Measurements from ENCODE around the gene GALNT11.
"Not testable (repeated sequence)": the region's sequence is repeated elsewhere in the genome, so short reads cannot be mapped to it uniquely, and the experiment has no call there.

Gene GALNT11
- 35.0 to 49.6 reads per million in 2 donors for total RNA-seq

- DNase-seq = peak; percentile 77 to 91 (median 83)
Measured at GRCh38 chr7:152025077-152025936, at the start of gene GALNT11. TSS of gene GALNT11 (plus strand) at chr7:152025674. CDS start at chr7:152094228, 68,554 bp downstream.

DNA sequence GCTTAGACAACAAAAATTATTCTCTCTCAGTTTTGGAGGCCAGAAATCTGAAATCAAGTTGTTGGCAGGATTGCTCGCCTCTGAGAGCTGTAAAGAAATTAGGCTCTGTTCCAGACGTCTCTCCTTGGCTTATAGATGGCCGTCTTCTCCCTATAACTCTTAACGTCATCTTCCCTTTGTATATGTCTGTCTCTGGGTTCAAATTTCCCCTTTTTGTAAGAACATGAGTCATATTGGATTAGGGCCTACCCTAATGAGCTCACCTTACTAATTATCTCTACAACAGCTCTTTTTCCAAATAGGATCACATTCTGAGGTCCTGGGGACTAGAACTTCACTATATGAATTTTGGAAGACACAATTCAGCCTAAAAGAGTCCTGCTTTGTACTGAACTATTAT is 46.9 kb upstream of the GALNT11 start:
- DNase-seq = no peak

DNA sequence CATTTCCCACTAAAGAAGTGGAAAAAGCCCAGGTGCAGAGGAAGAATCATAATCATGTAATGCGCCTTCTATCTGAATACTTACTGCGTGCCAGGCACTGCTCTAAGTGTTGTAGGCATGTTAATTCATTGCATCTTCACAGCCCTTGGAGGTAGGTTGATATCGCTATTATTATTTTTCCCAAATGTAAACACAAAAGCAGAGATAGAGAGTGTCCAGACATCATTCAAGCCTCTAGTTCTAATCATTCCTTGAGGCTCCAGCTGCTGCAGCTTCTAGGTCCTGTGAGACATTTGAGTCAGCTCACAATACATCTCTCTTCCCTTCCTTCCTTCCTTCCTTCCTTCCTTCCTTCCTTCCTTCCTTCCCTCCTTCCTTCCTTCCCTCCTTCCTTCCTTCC is 44.3 kb upstream of the GALNT11 start:
- no peak for DNase-seq

DNA sequence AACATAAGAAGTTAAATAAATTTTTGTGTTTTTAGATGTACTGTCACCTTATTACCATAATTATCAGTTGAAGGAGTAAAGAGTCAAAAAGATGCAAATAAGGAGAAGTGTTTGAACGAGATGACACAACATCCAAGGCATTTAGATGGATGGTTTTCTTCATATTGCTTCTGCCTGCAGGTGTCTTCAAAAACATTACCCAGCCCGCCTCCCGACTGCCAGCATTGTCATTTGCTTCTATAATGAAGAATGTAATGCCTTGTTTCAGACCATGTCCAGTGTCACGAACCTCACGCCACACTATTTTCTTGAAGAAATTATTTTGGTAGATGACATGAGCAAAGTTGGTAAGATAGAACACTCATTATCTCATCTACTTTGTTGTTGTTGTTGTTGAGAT is 42.7 kb upstream of the GALNT11 start:
- no peak for DNase-seq

DNA sequence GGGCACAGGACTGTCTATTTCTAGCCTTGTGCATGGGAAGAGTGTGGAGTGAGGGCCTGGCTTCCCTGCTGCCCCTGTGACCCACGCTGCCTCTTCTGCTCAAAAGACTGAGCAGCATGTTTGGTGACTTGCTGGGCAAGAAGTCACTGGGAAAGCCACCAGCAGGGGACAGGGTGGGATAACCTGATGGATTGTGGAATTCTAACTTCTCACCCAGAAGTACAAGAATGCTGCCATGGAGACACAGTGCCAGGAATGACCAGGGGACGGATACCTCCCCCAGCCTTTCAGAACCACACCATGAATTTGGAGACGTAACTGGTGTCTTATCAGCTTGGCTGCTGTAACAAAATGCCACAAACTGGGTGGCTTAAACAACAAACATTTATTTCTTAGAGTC is 40.9 kb upstream of the GALNT11 start:
- DNase-seq = no peak

GRCh38 chr7:151987748-151988529 is 37.5 kb upstream of the GALNT11 start:
- no peak for DNase-seq

GRCh38 chr7:151992375-151992774 is 33.1 kb upstream of the GALNT11 start:
- peak in 2 of 5 experiments; percentile 14 to 69 for DNase-seq

DNA sequence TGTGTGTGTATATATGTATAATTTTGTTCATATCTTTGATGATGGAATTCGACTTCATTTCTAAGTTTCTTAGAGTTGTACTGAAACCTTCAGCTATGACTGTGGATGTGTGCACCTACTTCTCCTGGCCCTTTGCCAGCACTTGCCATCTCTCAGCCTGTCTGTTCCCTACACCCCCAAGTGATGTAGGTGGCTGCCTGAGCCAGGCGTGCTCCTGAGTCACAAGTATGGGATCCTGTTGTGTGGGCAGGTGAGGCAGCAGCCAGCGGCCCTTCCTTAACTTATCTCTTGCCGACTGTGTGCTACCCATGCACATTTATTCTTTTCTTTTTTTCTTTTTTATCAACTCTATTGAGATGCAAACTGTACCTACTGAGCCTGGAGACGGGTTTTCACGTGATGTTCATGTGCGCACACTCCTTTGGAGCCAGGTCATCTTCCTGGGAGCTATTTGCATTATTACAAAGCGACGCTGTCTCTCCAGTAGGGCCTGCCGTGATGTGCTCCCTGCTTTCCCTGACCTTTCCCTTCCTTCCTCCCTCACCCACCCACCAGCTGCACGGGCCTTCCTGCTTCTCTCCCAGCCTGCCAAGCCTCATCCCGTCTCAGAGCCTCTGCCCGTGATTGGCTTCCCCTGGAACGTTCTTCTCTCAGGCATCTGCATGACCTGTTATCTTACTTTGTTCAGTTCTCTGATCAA is 31.3 kb upstream of the GALNT11 start:
- DNase-seq = peak in 2 of 5 experiments; percentile 10 to 30

- no peak for DNase-seq
Measured at GRCh38 chr7:151999424-152000090, 25.9 kb upstream of the GALNT11 start.

GRCh38 chr7:152000191-152000590 is 25.3 kb upstream of the GALNT11 start:
- DNase-seq = no peak

- no peak for DNase-seq
Measured at GRCh38 chr7:152006336-152006735, 19.1 kb upstream of the GALNT11 start.

- DNase-seq = no peak
Measured at GRCh38 chr7:152011860-152012259, 13.6 kb upstream of the GALNT11 start.

DNA sequence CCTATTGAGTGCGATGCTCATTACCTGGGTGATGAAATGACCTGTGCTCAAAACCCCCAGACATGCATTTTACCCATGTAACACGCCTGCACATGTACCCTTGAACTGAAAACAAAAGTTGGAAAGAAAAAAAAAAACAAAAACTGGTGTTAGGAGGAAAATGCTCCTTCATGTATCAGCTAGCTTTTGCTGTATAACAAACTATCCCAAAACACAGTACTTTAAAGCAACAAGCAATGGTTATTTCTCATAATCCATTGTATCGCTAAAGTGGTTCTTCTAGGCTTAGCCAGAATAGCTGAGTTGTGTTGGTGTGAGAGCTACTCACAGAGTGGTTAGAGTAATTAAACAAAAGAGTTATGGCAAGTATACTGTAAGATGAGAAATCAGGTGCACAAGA is 12.2 kb upstream of the GALNT11 start:
- DNase-seq = no peak

DNA sequence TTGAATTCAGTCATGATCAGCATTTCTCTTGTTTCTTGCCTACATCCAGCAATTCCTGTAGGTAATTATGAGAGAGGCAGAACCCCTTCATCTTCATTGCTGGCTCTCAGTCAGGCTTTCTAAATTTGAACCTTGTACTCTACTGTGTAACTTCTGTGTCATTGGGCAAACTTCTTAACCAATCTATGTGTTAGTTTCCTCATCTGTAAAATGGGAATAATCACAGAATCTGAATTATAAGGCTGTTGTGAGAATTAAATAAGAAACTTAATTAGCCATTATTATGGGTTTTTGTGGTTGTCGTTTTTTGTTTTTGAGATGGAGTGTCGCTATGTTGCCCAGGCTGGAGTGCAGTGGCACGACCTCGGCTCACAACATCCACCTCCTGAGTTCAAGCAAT is 11.5 kb upstream of the GALNT11 start:
- DNase-seq = no peak

GRCh38 chr7:152014722-152015121 is 10.8 kb upstream of the GALNT11 start:
- DNase-seq = no peak

- no peak for DNase-seq
Measured at GRCh38 chr7:152015600-152015999, 9.9 kb upstream of the GALNT11 start.

DNA sequence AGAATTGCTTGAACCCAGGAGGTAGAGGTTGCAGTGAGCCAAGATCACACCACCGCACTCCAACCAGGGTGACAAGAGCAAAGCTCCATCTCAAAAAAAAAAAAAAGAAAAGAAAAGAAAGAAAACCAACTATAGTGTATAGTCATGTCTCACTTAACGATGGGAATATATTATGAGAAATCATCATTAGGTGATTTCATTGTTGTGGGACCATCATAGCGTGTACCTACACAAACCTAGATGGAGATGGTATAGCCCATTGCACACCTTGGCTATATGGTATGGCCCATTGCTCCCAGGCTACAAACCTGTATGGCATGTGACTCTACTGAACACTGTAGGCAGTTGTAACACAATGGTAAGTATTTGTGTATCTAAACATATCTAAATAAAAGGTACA is 8.5 kb upstream of the GALNT11 start:
- no peak for DNase-seq

- DNase-seq = not testable (repeated sequence)
Measured at GRCh38 chr7:152017683-152018082, 7.8 kb upstream of the GALNT11 start.

DNA sequence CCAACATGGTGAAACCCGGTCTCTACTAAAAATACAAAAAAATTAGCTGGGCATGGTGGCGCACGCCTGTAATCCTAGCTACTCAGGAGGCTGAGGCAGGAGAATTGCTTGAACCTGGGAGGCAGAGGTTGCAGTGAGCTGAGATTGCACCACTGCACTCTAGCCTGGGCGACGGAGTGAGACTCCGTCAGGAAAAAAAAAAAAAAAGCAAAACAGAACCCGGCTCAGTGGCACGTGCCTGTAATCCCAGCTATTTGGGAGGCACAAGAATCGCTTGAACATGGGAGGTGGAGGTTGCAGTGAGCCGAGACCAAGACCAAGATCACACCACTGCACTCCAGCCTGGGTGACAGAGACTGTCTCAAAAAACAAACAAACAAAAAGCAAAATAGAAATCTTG is 3.7 kb upstream of the GALNT11 start:
- not testable (repeated sequence) for DNase-seq

DNA sequence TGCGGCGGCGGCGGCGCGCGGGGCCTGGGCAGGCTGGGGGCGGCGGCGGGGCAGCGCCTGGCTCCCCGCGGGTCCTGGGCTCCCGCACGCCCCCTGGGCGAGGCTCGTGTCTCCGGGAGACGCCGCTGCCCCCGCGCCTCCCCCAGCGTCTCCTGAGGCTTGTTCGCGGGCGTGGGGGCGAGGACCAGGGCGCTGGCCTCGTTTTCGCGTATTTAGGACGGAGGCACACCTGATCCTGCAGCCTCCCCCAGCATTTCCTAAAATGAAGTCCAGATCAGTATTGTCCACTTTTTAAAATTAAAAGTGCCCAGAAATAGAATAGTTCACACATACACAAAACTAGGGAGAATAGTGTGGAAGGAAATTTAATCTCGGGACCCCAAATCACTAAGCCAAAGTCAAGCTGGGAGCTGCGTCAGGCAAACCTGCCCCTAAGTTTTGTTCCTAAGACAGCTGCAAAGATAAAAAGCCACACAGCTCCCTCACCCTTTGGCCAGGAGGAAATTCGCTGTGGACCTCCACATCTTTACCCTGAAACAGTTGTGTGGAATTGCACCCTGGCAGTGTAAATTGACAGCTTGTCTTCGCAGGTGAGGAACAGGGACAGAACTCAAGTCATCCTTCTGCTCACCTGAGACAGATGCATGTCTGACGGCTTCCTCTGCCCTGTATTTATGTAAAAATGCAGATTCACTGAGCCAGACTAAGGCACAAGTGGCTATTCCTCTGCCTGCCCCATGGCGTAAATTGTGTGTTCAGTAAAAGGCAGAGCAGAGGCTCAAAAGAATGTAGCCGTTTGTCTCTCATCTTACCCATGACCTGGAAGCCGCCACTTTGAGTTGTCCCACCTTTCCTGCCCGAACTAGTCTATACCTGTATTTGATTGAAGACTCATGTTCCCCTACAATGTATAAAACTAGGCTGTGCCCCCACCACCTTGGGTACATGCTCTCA is 740 bp downstream of the GALNT11 start:
- DNase-seq = no peak
